ENCODE data around the gene NLK.
"Not testable (repeated sequence)": the region's sequence is repeated elsewhere in the genome, so short reads cannot be mapped to it uniquely, and the experiment has no call there.

DNA sequence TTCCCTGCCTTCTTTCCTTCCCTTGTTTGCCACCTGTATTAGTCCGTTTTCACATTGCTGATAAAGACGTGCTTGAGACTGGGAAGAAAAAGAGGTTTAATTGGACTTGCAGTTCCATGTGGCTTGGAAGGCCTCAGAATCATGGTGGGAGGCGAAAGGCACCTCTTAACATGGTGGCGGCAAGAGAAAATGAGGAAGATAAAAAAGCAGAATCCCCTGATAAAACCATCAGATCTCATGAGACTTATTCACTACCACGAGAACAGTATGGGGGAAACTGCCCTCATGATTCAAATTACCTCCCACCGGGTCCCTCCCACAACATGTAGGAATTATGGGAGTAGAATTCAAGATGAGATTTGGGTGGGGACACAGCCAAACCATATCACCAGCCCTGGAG lies 34.7 kb downstream of the NLK start:
- TF ChIP-seq, protein P1, sequence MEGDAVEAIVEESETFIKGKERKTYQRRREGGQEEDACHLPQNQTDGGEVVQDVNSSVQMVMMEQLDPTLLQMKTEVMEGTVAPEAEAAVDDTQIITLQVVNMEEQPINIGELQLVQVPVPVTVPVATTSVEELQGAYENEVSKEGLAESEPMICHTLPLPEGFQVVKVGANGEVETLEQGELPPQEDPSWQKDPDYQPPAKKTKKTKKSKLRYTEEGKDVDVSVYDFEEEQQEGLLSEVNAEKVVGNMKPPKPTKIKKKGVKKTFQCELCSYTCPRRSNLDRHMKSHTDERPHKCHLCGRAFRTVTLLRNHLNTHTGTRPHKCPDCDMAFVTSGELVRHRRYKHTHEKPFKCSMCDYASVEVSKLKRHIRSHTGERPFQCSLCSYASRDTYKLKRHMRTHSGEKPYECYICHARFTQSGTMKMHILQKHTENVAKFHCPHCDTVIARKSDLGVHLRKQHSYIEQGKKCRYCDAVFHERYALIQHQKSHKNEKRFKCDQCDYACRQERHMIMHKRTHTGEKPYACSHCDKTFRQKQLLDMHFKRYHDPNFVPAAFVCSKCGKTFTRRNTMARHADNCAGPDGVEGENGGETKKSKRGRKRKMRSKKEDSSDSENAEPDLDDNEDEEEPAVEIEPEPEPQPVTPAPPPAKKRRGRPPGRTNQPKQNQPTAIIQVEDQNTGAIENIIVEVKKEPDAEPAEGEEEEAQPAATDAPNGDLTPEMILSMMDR (conservative IDR thresholded peaks at IDR 0.05; ENCODE audit: low read depth, low read length), result not testable (repeated sequence)
- not testable (repeated sequence) for TF ChIP-seq EZH2 (IDR thresholded peaks at IDR 0.05; ENCODE audit: low read length, unreplicated experiment)
